Ishikawa (cell line): ENCODE measurements around the gene SAMD4B.

ENCODE experiments used
- CREB1 ChIP-seq: IDR thresholded peaks from 2 replicates; pipeline ENCODE4 v1.6.1; 2012; ENCODE audit warnings: low read depth
- EGR1 ChIP-seq: IDR thresholded peaks from 2 replicates; pipeline ENCODE4 v1.6.1; 2012
- EP300 ChIP-seq: IDR thresholded peaks from 2 replicates; pipeline ENCODE4 v1.6.1; 2012; ENCODE audit warnings: borderline replicate concordance
- MAX ChIP-seq: IDR thresholded peaks from 2 replicates; pipeline ENCODE4 v1.6.1; 2012
- NFIC ChIP-seq: IDR thresholded peaks from 2 replicates; pipeline ENCODE4 v1.6.1; 2012
- RAD21 ChIP-seq: IDR thresholded peaks from 2 replicates; pipeline ENCODE4 v1.6.1; 2012; ENCODE audit warnings: low read depth
- REST ChIP-seq: IDR thresholded peaks from 2 replicates; pipeline ENCODE4 v1.6.1; 2012; ENCODE audit warnings: low read depth, mild to moderate bottlenecking
- YY1 ChIP-seq: IDR thresholded peaks from 2 replicates; pipeline ENCODE4 v1.6.1; 2012; ENCODE audit warnings: low read depth

GRCh38 chr19:39321117-39321831 lies 20.9 kb upstream of the SAMD4B start:
- TF ChIP-seq CREB1 = no peak
- no peak for TF ChIP-seq REST
- TF ChIP-seq RAD21 = no peak
- TF ChIP-seq YY1 = no peak
- no peak for TF ChIP-seq EP300
- TF ChIP-seq NFIC = no peak
- TF ChIP-seq EGR1 = no peak
- no peak for TF ChIP-seq MAX
